Fibroblast of skin of left biceps (primary cell): ENCODE results near the gene HBG2.
A peak's percentile ranks its signal among the peaks of the same experiment; 100 is the strongest.
"Not testable (repeated sequence)": the region's sequence is repeated elsewhere in the genome, so short reads cannot be mapped to it uniquely, and the experiment has no call there.

Source experiments
- DNase-seq, 2 experiments: peaks; one replicate each; pipeline ENCODE4 v3.0.0-alpha.2; 2013; ENCODE audit warnings: low read depth in 2 of 2

The HBG2 gene

DNA sequence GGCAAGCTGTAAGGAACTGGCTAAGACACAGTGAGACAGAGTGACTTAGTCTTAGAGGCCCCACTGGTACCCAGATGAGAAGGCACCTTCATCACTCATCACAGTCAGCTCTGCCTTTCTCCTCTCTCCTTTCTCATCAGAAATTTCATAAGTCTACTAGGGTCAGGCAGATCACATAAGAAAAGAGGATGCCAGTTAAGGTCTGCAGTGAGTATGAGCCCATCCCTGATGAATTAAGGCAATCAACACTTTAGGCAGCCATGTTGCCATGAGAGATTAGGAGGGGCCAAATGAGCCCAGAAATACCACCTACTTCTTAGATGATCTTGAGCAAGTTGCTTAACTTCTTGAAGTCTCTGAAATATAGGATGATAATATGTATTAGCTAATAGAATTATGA is 27.0 kb upstream of the HBG2 start:
- DNase-seq = no peak

DNA sequence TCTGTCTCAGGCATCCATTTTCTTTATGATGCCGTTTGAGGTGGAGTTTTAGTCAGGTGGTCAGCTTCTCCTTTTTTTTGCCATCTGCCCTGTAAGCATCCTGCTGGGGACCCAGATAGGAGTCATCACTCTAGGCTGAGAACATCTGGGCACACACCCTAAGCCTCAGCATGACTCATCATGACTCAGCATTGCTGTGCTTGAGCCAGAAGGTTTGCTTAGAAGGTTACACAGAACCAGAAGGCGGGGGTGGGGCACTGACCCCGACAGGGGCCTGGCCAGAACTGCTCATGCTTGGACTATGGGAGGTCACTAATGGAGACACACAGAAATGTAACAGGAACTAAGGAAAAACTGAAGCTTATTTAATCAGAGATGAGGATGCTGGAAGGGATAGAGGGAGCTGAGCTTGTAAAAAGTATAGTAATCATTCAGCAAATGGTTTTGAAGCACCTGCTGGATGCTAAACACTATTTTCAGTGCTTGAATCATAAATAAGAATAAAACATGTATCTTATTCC is 26.1 kb upstream of the HBG2 start:
- peak; percentile 81 for DNase-seq

DNA sequence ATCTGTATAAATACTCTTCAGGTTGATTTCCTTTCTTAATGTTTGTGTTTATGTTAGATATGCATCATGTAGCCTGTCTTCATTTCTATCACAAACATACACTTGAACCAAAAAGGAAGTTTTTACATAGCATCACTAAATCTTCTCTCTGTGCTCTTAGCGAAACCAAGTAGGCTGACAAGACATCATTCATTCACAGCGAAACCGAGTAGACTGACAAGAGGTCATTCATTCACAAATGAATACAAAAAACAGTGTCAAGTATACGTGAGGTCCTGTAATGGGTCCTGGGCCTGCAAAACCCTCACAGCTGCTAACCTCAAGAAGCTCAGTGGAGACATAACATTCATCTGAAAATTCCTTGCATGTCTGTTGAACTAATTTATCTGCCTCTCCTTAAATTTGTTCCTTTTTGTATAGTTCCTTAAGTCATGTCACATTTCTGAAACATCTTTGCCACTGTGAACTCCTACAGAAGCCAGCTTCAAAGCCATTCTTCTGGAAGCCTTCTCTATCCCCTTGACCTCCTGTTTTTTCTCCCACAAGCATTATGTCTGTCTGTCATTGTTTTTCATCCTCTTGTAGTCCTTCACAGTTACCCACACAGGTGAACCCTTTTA is 25.0 kb upstream of the HBG2 start:
- DNase-seq = no peak

DNA sequence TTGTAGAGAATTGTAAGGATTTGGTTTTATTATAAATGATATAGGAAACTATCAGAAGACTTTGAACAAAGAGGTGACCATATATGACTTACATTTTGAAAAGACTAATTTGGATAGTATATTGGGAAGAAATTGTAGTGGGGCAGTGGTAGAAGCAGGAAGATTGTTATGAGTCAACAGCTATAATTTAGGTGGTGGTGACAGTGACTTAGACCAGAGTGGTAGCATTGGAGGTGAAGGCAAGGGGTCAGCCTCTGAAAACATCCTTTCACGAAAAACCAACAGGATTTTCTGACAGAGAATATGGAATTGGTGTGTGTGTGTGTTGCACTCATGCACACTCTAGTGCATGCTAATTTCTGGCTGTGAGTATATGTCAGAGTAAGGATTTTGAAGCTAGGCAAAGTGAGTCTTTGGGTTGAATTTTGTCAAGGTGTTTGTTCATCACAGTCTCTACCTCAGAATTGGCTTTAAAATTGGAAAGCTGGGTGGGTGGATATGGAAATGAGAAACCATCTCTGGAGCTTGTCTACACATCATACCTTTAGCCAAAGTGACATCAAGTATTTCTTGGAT is 23.3 kb upstream of the HBG2 start:
- DNase-seq = no peak

DNA sequence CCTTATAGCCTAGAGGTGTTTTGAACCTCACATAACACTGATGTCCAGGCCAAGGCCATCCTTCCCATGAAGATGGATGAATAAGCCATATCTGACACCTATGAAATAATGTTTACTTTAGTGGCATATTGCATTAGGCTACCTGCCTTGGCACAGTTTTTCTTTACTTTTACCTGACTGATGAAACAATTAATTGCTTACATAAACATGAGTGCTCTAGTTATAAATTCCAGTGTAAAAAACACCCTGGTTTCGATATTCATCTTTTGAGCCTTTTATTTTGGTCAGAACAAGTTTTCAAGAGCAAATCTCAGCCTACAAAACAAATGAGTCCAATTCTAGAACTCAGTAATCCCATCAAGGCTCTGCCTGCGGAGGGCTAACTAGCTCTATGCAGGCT is 22.1 kb upstream of the HBG2 start:
- no peak for DNase-seq

DNA sequence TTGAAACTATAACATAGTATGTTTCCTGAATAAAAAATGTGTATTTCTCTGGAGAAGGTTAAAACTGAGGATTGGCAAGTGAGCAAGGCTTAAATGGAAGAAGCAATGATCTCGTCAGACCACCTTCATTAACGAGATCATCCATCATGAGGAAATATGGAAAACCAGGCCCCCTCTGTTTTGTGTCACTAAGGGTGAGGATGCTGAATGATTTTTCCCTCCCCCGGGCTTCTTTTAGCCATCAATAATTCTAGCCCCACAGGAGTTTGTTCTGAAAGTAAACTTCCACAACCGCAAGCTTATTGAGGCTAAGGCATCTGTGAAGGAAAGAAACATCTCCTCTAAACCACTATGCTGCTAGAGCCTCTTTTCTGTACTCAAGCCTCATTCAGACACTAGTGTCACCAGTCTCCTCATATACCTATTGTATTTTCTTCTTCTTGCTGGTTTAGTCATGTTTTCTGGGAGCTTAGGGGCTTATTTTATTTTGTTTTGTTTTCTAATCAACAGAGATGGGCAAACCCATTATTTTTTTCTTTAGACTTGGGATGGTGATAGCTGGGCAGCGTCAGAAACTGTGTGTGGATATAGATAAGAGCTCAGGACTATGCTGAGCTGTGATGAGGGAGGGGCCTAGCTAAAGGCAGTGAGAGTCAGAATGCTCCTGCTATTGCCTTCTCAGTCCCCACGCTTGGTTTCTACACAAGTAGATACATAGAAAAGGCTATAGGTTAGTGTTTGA is 21.0 kb upstream of the HBG2 start:
- DNase-seq = no peak

DNA sequence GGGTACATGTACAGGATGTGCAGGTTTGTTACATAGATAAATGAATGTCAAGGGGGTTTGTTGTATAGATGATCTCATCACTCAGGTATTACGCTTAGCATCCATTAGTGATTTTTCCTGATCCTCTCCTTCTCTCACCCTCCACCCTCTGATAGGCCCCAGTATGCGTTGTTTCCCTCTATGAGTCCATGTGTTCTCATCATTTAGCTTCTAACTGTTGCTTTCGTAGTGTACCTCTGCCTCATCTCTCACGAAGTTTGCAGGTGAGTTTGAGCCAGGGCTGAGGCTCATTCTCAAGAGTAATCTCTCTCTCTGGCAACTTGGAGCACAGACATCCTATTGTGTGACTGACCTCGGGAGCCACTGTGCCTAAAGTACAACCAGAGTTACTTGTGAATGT is 19.8 kb upstream of the HBG2 start:
- no peak for DNase-seq

DNA sequence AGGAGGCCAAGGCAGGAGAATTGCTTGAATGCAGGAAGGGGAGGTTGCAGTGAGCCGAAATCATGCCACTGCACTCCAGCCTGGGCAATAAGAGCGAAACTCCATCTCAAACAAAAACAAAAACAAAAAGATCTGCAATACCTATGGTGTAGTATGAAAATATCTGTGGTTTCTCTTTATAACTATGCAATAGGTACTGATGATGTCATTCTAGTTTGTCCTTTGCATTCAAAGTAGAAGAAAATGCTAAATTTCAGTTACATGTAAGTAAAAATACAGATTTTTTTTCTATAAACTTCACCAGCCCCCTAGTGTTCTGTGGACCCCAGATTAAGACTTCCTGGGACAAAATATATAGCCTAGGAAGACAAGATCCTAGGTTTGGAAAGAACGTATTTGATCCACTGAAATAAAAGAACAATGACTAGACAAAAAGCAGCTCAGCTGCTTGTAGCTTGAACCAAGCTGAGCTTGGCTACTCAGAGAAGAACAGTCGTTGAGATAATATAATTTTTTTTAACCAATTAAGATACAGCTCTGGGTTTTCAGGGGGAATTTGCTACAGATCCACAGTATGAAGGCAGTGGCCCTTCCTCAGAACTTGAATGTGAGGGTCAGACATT is 17.9 kb upstream of the HBG2 start:
- no peak for DNase-seq

DNA sequence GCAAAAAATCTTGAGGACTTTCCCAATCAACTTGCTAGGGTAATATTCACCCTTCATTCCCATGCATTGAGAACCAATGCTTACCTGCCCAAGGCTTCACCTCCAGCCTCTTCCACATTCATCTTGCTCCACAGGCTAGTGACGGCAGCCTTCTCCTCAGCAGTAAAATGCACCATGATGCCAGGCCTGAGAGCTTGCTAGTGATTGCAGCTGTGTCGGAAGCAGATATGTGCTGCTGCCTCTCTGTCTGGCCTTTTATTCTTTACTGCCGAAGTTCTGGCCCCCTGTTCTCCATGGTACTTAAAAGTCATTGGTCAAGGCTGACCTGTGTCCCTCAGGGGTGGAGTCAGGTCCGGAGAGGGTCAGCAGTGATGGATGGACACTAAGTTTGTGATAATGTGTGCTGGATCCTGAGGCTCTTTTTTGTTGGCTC is 15.2 kb upstream of the HBG2 start, which contains the start of gene HBE1:
Gene HBE1, minus strand, starts transcription at position 231 of the 433 bp plus-strand sequence. Its CDS starts 55 bp downstream, at position 176.
- DNase-seq = no peak

DNA sequence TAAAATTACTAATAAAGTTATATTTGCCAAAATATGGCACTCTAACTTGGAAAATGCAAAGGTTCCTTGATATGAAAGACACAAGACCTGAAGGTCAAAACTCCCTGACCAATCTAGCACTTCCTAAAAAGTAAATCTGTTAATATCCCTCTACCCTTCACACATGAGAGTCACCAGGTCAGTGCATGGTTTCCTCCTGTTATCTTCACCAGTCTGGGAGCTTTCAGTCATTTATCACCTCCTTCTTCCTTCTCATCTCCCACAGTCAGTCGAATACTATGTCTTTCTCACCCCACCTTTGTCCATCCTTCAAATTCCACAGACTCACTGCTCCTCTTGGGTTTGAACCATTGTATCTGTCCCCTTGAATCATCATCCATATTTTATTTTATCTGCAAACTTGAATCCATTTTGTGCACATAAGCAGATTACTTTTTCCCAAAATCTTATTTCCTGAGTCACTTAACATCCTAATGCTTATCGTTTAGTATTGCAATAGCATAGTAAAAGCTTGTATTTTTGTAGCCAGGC is 12.5 kb upstream of the HBG2 start:
- DNase-seq = no peak

DNA sequence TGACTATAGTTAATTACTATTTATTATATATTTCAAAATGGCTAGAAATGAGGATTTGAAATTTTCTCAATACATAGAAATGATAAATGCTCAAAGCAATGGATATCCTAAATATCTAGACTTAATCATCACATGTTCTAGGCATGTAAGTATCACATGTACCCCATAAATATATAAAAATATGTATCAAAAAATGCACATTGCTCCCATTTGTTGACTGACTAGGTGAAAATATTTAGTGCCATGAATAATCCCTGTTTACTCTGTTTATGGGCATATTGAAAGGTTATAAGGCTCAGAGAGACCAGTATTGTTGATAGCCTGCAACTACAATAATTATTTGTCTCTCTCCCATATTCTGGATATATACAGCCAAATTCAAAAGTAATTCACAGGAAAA is 12.0 kb upstream of the HBG2 start:
- DNase-seq = no peak

DNA sequence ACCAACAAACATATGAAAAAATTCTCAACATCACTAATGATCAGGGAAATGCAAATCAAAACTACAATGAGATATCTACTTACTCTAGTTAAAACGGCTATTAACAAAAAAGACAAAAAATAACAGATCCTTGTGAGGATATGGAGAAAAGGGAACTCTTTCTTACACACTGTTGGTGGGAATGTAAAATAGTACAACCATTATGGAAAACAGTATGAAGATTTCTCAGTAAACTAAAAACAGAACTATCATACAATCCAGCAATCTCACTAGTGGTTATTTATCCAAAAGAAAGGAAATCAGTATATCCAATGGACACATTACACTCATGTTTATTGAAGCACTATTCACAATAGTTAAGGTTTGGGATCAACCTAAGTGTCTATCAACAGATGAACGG is 11.3 kb upstream of the HBG2 start:
- DNase-seq = no peak

DNA sequence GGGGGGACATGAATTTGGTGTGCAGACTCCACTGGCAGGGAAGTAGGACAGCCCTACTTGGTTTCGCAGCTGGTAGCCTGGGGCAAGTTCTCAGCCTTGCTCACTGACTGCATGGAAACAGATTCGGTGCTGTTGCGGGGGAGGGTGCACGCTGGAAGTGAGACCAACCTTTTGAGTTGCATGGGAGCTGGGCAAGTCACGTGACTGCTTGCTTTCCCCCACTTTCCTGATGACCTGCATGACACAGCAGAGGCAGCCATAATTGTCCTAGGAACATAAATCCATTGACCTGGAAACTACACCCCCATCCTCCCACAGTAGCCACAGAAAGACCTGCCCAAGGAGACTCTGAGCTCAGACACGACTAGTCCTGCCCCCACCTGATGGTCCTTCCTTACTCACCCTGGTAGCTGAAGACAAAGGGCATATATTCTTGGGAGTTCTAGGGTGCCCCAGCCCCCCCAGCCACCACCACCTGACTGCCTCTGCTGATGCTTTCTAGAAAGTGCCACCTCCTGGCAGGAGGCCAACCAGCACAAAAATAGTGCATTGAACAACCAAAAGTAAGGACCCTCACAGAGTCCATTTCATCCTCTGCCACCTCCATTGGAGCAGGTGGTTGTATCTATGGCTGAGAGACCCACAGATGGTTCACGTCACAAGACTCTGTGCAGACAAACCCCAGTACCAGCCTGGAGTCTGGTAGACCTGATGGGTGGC is 4.1 kb upstream of the HBG2 start:
- DNase-seq = no peak

DNA sequence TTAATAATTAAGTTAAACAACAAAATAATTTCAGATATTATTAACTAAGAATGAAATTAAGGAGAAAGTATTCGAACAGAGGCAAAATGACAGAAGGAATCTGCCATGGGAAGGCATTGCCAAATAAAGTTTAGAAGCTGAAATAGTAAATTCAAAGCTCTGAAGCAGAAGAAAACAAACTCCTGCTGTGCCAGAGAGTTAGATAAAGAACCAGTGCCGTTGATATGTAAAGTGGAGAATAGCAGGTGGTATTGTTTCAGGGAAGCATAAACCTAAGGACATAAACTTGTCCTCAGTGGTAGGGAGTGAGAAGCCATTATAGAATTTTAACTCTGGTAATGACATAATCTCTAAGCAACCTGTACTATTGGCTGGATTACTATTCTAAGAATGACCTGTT is 2.7 kb upstream of the HBG2 start:
- no peak for DNase-seq

DNA sequence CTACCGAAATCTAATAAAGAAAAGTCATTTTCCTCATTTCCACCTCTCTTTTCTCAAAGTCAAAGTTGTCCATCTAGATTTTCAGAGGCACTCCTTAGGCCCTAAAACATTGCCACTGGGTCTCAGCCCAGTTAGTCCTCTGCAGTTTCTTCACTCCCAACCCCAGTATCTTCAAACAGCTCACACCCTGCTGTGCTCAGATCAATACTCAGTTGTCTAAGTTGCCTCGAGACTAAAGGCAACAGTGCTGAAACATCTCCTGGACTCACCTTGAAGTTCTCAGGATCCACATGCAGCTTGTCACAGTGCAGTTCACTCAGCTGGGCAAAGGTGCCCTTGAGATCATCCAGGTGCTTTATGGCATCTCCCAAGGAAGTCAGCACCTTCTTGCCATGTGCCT is 558 bp downstream of the HBG2 start:
- DNase-seq = not testable (repeated sequence)

DNA sequence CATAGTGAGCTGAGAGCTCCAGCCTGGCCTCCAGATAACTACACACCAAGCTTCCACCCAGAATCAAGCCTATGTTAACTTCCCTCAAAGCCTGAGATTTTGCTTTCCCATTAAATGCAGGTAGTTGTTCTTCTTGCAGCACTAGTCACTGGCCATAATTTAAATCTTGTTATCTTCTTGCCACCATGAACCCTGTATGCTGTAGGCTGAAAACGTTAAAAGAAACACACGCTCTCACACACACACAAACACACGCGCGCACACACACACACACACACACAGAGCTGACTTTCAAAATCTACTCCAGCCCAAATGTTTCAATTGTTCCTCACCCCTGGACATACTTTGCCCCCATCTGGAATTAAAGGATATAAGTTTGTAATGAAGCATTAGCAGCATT is 1.1 kb downstream of the HBG2 start:
- DNase-seq = not testable (repeated sequence)

DNA sequence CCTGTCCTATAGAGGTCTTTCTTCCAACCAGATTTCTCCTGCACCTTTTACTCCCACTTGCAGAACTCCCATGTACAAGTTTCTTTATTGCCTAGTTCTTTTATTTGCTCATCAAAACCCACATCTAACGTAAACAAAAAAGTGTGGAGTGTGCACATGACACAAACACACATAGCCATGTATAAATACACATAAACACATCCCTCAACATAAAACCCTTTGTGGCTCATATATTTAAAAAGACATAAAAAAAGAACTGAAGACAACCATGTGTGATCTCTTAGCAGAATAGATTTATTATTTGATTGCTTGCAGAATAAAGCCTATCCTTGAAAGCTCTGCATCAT is 1.7 kb downstream of the HBG2 start:
- no peak for DNase-seq

DNA sequence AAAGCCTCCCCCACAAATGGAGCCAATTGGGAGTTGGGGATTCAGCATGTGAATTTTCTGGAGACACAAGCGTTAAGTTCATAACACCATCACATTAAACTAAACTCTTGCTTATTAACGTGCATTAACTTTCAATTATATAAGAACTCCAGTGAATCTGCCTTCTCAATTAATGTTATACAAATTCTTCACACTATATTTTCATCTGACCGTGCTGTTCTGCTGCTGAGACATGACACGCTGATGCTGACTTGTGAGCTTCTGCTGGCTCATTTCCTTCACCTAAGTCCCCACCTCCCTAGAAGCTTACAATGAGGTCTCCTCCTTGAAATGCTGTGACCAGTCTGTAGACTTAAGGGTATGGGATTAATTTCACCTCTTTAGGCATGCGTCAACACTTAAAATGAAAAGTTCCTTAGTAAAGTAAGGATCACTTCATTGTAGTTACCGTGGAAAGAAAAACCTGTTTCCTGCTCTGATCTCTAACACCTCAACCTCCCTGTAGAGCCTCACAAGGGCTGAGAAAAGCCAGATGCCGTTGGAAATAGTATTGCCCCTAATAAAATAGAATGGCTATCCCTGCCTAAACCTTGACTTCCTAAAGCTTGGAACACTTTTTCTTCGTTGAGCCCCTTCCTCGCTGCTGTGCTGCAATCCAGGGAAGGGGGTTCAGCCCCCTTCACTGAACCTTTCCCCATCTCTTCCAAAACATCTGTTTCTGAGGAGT is 2.2 kb downstream of the HBG2 start:
- DNase-seq = no peak

DNA sequence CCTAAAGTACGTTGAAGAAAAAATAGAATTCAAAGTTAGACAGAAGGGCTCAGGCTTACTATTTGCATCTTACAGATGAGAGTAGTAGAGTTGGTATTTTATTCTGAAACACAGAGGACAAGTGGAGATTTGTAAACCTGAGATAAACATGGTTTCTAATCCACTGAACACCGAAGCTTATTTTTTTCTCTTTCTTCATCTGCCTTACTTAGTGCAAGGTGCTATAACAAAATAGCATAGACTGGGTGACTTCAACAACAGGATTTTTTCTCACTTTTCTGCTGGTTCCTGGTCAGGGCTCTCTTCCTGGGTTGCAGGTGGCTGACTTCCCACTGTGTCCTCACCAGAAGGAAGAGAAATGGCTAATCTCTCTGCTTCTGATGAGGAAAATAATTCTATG is 2.8 kb downstream of the HBG2 start:
- DNase-seq = no peak

DNA sequence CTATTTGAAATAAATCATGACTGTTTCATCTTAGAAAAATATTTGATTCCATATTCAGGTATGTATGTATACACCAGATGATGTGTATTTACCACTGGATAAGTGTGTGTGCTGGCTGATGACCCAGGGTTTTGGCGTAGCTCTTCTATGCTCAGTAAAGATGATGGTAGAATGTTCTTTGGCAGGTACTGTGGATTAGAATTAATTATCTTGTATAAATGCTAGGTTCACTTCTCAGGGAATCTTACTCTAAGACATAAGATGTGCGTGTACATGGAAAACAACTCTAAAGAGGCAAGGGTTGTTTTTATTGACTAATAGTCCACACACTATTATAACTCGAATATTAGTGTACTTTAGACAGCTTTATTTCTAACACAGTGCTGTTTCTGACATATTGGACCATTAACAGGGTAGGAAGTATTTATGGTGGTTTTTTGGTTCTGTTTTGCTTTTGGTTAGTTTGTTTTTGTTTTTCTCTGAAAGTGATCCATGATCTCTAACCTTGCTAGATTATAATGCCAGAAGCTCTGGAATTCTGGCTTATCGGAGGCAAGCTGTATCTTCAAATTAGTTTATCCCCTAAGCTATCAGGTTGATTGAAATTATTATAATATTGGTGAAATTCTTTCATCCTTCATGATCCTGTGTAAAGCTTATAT is 3.9 kb downstream of the HBG2 start:
- DNase-seq = no peak
